HG03045 (cell line): Measurements from ENCODE around the gene KDM5A.

Experiments
- ATAC-seq: cut with Tn5 transposase; IDR thresholded peaks from one replicate; pipeline ENCODE4 v1.9.1; 2021; ENCODE audit warnings: mild to moderate bottlenecking, moderate library complexity; ENCODE audit not compliant: unreplicated experiment

Gene KDM5A

GRCh38 chr12:275812-276211 is 113.3 kb downstream of the KDM5A start:
- ATAC-seq, result no peak

GRCh38 chr12:273382-273781 is 115.7 kb downstream of the KDM5A start:
- no peak for ATAC-seq

GRCh38 chr12:272942-273341 is 116.2 kb downstream of the KDM5A start:
- ATAC-seq, result no peak

GRCh38 chr12:271161-271560 is 118.0 kb downstream of the KDM5A start:
- ATAC-seq, result no peak

GRCh38 chr12:269191-269590 is 119.9 kb downstream of the KDM5A start:
- ATAC-seq, result no peak

- ATAC-seq, result no peak
Measured at GRCh38 chr12:268483-268840, 120.7 kb downstream of the KDM5A start.

- ATAC-seq, result no peak
Measured at GRCh38 chr12:267581-268482, 121.3 kb downstream of the KDM5A start.

- ATAC-seq, result no peak
Measured at GRCh38 chr12:265096-265495, 124.0 kb downstream of the KDM5A start.

GRCh38 chr12:264269-264668 is 124.9 kb downstream of the KDM5A start:
- ATAC-seq, result no peak

- ATAC-seq, result no peak
Measured at GRCh38 chr12:263574-263973, 125.5 kb downstream of the KDM5A start.

- no peak for ATAC-seq
Measured at GRCh38 chr12:262817-263216, 126.3 kb downstream of the KDM5A start, which contains the start of gene SLC6A13. SLC6A13 (minus strand) TSS chr12:262836; CDS start chr12:260052, 2,784 bp downstream.

- ATAC-seq, result no peak
Measured at GRCh38 chr12:262113-262512, 127.0 kb downstream of the KDM5A start.

GRCh38 chr12:257521-258321 is 131.4 kb downstream of the KDM5A start:
- no peak for ATAC-seq

- no peak for ATAC-seq
Measured at GRCh38 chr12:256958-257357, 132.2 kb downstream of the KDM5A start.

GRCh38 chr12:256225-256624 is 132.9 kb downstream of the KDM5A start:
- ATAC-seq, result no peak

GRCh38 chr12:254912-255311 is 134.2 kb downstream of the KDM5A start:
- ATAC-seq, result no peak

GRCh38 chr12:254039-254438 is 135.1 kb downstream of the KDM5A start:
- no peak for ATAC-seq

- no peak for ATAC-seq
Measured at GRCh38 chr12:253116-253831, 135.8 kb downstream of the KDM5A start.

- no peak for ATAC-seq
Measured at GRCh38 chr12:252636-253035, 136.5 kb downstream of the KDM5A start.

GRCh38 chr12:247271-247670 is 141.8 kb downstream of the KDM5A start:
- no peak for ATAC-seq

- ATAC-seq, result no peak
Measured at GRCh38 chr12:243381-243780, 145.7 kb downstream of the KDM5A start.
